B cell (primary cell): Measurements from ENCODE around the gene GON4L. TPM values are rescaled to one million over a fixed set of nuclear protein-coding genes. Genes with fewer than 3 reads are reported as not detected.

Experiments
- ATAC-seq: fragments of 200-7000 bp; cut with Tn5 transposase; one replicate; pipeline ENCODE4 v1.10.0; 2021; ENCODE audit warnings: low read depth, mild to moderate bottlenecking, moderate number of reproducible peaks, moderate library complexity
- CTCF ChIA-PET: fragments of 350-600 bp; sonication (Branson Sonifier 250); formaldehyde crosslinking; loops from one replicate; lab custom pipeline; 2021; ENCODE audit warnings: antibody characterized with exemption, inconsistent platforms; lab: Charles Lee
- POLR2A ChIA-PET: fragments of 350-600 bp; sonication (Branson Sonifier 250); formaldehyde crosslinking; loops from one replicate; lab custom pipeline; 2021; ENCODE audit warnings: antibody characterized with exemption; lab: Charles Lee
- DNase-seq: peaks from one replicate; pipeline ENCODE4 v3.0.0; 2013
- H2AFZ ChIP-seq: 2 replicates; pipeline ENCODE4 v1.6.1; 2012; ENCODE audit warnings: mild to moderate bottlenecking, low read depth, low read length; ENCODE audit not compliant: insufficient read depth, poor library complexity, severe bottlenecking
- H3K27ac ChIP-seq, 2 donors: 1 replicate in 1 of 2; 2 replicates in 1 of 2; pipeline ENCODE4 v1.5.1; 2012 to 2013; ENCODE audit warnings: low read length in 2 of 2, mild to moderate bottlenecking in 2 of 2, moderate library complexity in 1 of 2
- H3K27me3 ChIP-seq, 4 experiments: fragments of 200-600 bp in 1 of 4; sonication (generic) in 1 of 4; replicated peaks in 1 of 4; 1 replicate in 2 of 4; 2 replicates in 2 of 4; pipeline versions ENCODE4 v1.6.1 to v1.7.0; 2013 to 2016; ENCODE audit warnings: low read length in 3 of 4, mild to moderate bottlenecking in 2 of 4, mixed read lengths in 1 of 4, moderate library complexity in 1 of 4; ENCODE audit not compliant: insufficient read depth in 4 of 4, control insufficient read depth in 3 of 4; ENCODE audit errors: control extremely low read depth in 1 of 4
- H3K36me3 ChIP-seq, 2 experiments: replicated peaks in 1 of 2; 1 replicate in 1 of 2; 2 replicates in 1 of 2; pipeline versions ENCODE4 v1.6.1 to v1.7.1; 2013; ENCODE audit warnings: low read length in 1 of 2; ENCODE audit not compliant: insufficient read depth in 2 of 2, control insufficient read depth in 1 of 2; ENCODE audit errors: control extremely low read depth in 1 of 2, extremely low read depth in 1 of 2
- H3K4me1 ChIP-seq, 2 donors: fragments of 200-600 bp in 1 of 2; sonication (generic) in 1 of 2; 1 replicate in 1 of 2; 2 replicates in 1 of 2; pipeline versions ENCODE4 v1.5.1 to v1.6.1; 2013 to 2017; ENCODE audit warnings: low read length in 2 of 2; ENCODE audit not compliant: control insufficient read depth in 2 of 2, insufficient read depth in 2 of 2
- H3K4me2 ChIP-seq: replicated peaks from 2 replicates; pipeline ENCODE3; 2012; ENCODE audit warnings: mild to moderate bottlenecking, low read depth, low read length; ENCODE audit not compliant: poor library complexity, severe bottlenecking
- H3K4me3 ChIP-seq, 5 experiments: fragments of 200-600 bp in 1 of 5; sonication (generic) in 1 of 5; 1 replicate in 3 of 5; 2 replicates in 2 of 5; pipeline versions ENCODE4 v1.5.1 to v1.7.0; 2011 to 2016; ENCODE audit warnings: low read length in 4 of 5, mild to moderate bottlenecking in 4 of 5, low read depth in 2 of 5, control low read depth in 1 of 5, moderate library complexity in 1 of 5; ENCODE audit not compliant: insufficient read depth in 1 of 5; ENCODE audit errors: control extremely low read depth in 1 of 5, extremely low read depth in 1 of 5
- H3K79me2 ChIP-seq: fragments of 200-600 bp; sonication (generic); one replicate; pipeline ENCODE4 v1.6.0; 2016; ENCODE audit warnings: low read length; ENCODE audit not compliant: control insufficient read depth, insufficient read depth
- H3K9ac ChIP-seq: fragments of 200-600 bp; sonication (generic); 2 replicates; pipeline ENCODE4 v1.6.1; 2017; ENCODE audit warnings: mild to moderate bottlenecking, low read length, moderate library complexity
- H3K9me3 ChIP-seq, 3 donors: one replicate each; pipeline versions ENCODE4 v1.6.1 to v1.7.1; 2013; ENCODE audit warnings: low read length in 2 of 3; ENCODE audit not compliant: control insufficient read depth in 2 of 3, insufficient read depth in 1 of 3; ENCODE audit errors: control extremely low read depth in 1 of 3
- H4K20me1 ChIP-seq: 2 replicates; pipeline ENCODE4 v1.6.0; 2012; ENCODE audit warnings: mild to moderate bottlenecking, low read length; ENCODE audit not compliant: insufficient read depth, control insufficient read depth, poor library complexity, severe bottlenecking
- H3K27ac Mint-ChIP-seq: one replicate; pipeline ENCODE4 v1.8.0; 2021; ENCODE audit warnings: mixed read lengths
- H3K27me3 Mint-ChIP-seq: one replicate; pipeline ENCODE4 v1.8.0; 2021; ENCODE audit warnings: mixed read lengths
- H3K4me1 Mint-ChIP-seq: one replicate; pipeline ENCODE4 v1.8.0; 2021; ENCODE audit warnings: mixed read lengths
- H3K4me3 Mint-ChIP-seq: one replicate; pipeline ENCODE4 v1.8.0; 2021; ENCODE audit warnings: mixed read lengths
- H3K9me3 Mint-ChIP-seq: one replicate; pipeline ENCODE4 v1.8.0; 2022; ENCODE audit warnings: mixed read lengths; ENCODE audit not compliant: insufficient read depth
- CTCF ChIP-seq: fragments of 200-600 bp; IDR thresholded peaks from one replicate; pipeline ENCODE4 v1.8.0; 2022; ENCODE audit warnings: antibody characterized with exemption, mild to moderate bottlenecking
- EZH2 ChIP-seq: IDR thresholded peaks from 2 replicates; pipeline ENCODE4 v1.6.1; 2012; ENCODE audit warnings: borderline replicate concordance, low read depth, mild to moderate bottlenecking, moderate library complexity, low read length; ENCODE audit not compliant: insufficient read depth, poor library complexity, severe bottlenecking
- WGBS: methylation state at CpG from one replicate; pipeline ENCODE4 v1.1.5; 2013; ENCODE audit warnings: missing lambda C conversion rate; ENCODE audit not compliant: insufficient coverage; 5-methylcytosine and 5-hydroxymethylcytosine counted together
- intact Hi-C: fragments of 100-400 bp; cut with micrococcal nuclease; formaldehyde crosslinking; loops from one replicate; pipeline ENCODE4 v1.10.0; 2022
- polyA plus RNA-seq: library from polyadenylated mRNA; depleted of rRNA; stranded (reverse); fragments of >200 nt; gene quantifications from 2 replicates; pipeline ENCODE4 v1.2.3, GENCODE V29; 2012
- total RNA-seq, 2 donors: library from RNA; stranded (reverse); fragments of 120-200 nt in 1 of 2; gene quantifications; 1 replicate in 1 of 2; 2 replicates in 1 of 2; pipeline versions ENCODE4 v1.2.3 to v1.2.4, GENCODE V29; 2013 to 2022

The GON4L gene
- total and polyA plus RNA-seq, 2 donors (not counting 1 experiment from before 2014, with no cell fraction given) = 54.4 to 127 TPM

- ATAC-seq = no peak
- H3K9ac ChIP-seq = peak overlapping the region; percentile 91
- peak overlapping the region; percentile 64 to 91 (median 80) for H3K4me3 ChIP-seq
- no peaks in the 10 kb centered on the region for H3K27me3 ChIP-seq
- H3K4me2 ChIP-seq = peak overlapping the region; percentile 85
- intact Hi-C loops = loop anchor here (2.0 to 5.0 kb wide), 3 partner anchors 56 to 310 kb away; partner anchors contain the start of genes ARHGEF2, DAP3, LAMTOR2 and YY1AP1
- H2AFZ ChIP-seq = peak overlapping the region; percentile 92
- TF ChIP-seq EZH2 = no peak
- H3K9me3 ChIP-seq = no peaks in the 10 kb centered on the region
- Mint-ChIP-seq H3K9me3 (no peaks in the 10 kb centered on the region), H3K4me3 (peak overlapping the region; percentile 98), H3K27me3 (no peaks in the 10 kb centered on the region), H3K27ac (peak overlapping the region; percentile 97), H3K4me1 (peaks cover 5% of the 10 kb centered on the region)
- H4K20me1 ChIP-seq = no peaks in the 10 kb centered on the region
- ChIA-PET CTCF (interaction anchor here (1.2 to 1.4 kb wide), 2 partner anchors 19 to 494 kb away, joined by 3 to 7 read pairs; no protein-coding TSS in a partner anchor), POLR2A (interaction anchor here (0.7 to 0.9 kb wide), 2 partner anchors 114 to 115 kb away, joined by 3 read pairs; partner anchors contain the start of gene SYT11)
- no peak for DNase-seq
- H3K36me3 ChIP-seq = no peaks in the 10 kb centered on the region
- H3K27ac ChIP-seq = peak overlapping the region; percentile 69 to 76
- H3K4me1 ChIP-seq = peaks cover 5 to 6% of the 10 kb centered on the region in 2 donors
- H3K79me2 ChIP-seq = no peaks in the 10 kb centered on the region
- WGBS = no CpG with 5 or more reads among the region's 9 CpGs
Measured at GRCh38 chr1:155744711-155745283, 112.2 kb downstream of the GON4L start.

GRCh38 chr1:155741908-155742307 lies 115.1 kb downstream of the GON4L start:
- no peak overlapping the region for H3K9ac ChIP-seq
- no peak overlapping the region for H3K4me3 Mint-ChIP-seq
- TF ChIP-seq EZH2 = no peak
- no peak for TF ChIP-seq CTCF
- 89% methylated on average over 10 of the region's 10 CpGs for WGBS
- H4K20me1 ChIP-seq = no peaks in the 10 kb centered on the region
- no peak overlapping the region for H3K27ac ChIP-seq
- peaks cover 0 to 10% of the 10 kb centered on the region in 2 experiments for H3K36me3 ChIP-seq
- peaks cover 5% of the 10 kb centered on the region for H3K4me1 Mint-ChIP-seq
- H2AFZ ChIP-seq = no peak overlapping the region
- no peak for DNase-seq
- intact Hi-C loops = no loop called here
- H3K27ac Mint-ChIP-seq = no peak overlapping the region
- H3K4me1 ChIP-seq = peaks cover 5 to 6% of the 10 kb centered on the region in 2 donors
- no peak overlapping the region for H3K4me2 ChIP-seq
- H3K4me3 ChIP-seq = no peak overlapping the region
- ChIA-PET CTCF (interaction anchor here (0.6 kb wide), 1 partner anchor 698 kb away, joined by 3 read pairs; no protein-coding TSS in a partner anchor), POLR2A (no interaction called here)
- no peaks in the 10 kb centered on the region for H3K27me3 Mint-ChIP-seq
- H3K27me3 ChIP-seq = no peaks in the 10 kb centered on the region
- no peak for ATAC-seq
- no peaks in the 10 kb centered on the region for H3K79me2 ChIP-seq
- H3K9me3 Mint-ChIP-seq = no peaks in the 10 kb centered on the region
- H3K9me3 ChIP-seq = no peaks in the 10 kb centered on the region
